ENCODE data around the gene FAM222B.

Gene FAM222B

GRCh38 chr17:28746611-28747050 lies 96.0 kb downstream of the FAM222B start:
- peak; percentile 93 for DNase-seq
- Histone ChIP-seq H3K4me3 (ENCODE audit: low read depth, low read length) (no peak overlapping the region), H3K36me3 (peaks cover 71% of the 10 kb centered on the region)

GRCh38 chr17:28745786-28746411 lies 96.7 kb downstream of the FAM222B start:
- peaks cover 64% of the 10 kb centered on the region for H3K36me3 ChIP-seq

More at GRCh38 chr17:28746611-28747050, 96.0 kb downstream of the FAM222B start:
- Histone ChIP-seq H3K27me3 (ENCODE audit: insufficient read depth, low read depth, severe bottlenecking) (no peaks in the 10 kb centered on the region), H3K9me3 (ENCODE audit: severe bottlenecking) (no peaks in the 10 kb centered on the region), H3K27ac (peak overlapping the region; percentile 93)
- 0 out of 2 replicates have a peak, but pooled peaks have one; percentile 9 for TF ChIP-seq CTCF (IDR thresholded peaks at IDR 0.05; ENCODE audit: low read depth, low read length)

GRCh38 chr17:28744972-28745785 lies 97.4 kb downstream of the FAM222B start:
- peak; percentile 58 for DNase-seq
- no peaks in the 10 kb centered on the region for H3K27me3 ChIP-seq (ENCODE audit: insufficient read depth, low read depth, severe bottlenecking)
- TF ChIP-seq CTCF (IDR thresholded peaks at IDR 0.05; ENCODE audit: low read depth, low read length) = no peak
- peak overlapping the region; percentile 93 for H3K27ac ChIP-seq
- H3K9me3 ChIP-seq (ENCODE audit: severe bottlenecking) = no peaks in the 10 kb centered on the region
- H3K36me3 ChIP-seq = peaks cover 57% of the 10 kb centered on the region
- H3K4me3 ChIP-seq (ENCODE audit: low read depth, low read length) = peak overlapping the region; percentile 87

More at GRCh38 chr17:28745786-28746411, 96.7 kb downstream of the FAM222B start:
- TF ChIP-seq CTCF (IDR thresholded peaks at IDR 0.05; ENCODE audit: low read depth, low read length) = no peak
- Histone ChIP-seq H3K27ac (peak overlapping the region; percentile 93), H3K9me3 (ENCODE audit: severe bottlenecking) (no peaks in the 10 kb centered on the region), H3K4me3 (ENCODE audit: low read depth, low read length) (peak overlapping the region; percentile 87), H3K27me3 (ENCODE audit: insufficient read depth, low read depth, severe bottlenecking) (no peaks in the 10 kb centered on the region)
- no peak for DNase-seq

- peak overlapping the region; percentile 93 for H3K27ac ChIP-seq
- peaks cover 53% of the 10 kb centered on the region for H3K36me3 ChIP-seq
- H3K9me3 ChIP-seq (ENCODE audit: severe bottlenecking) = no peaks in the 10 kb centered on the region
- peak; percentile 50 for DNase-seq
- no peaks in the 10 kb centered on the region for H3K27me3 ChIP-seq (ENCODE audit: insufficient read depth, low read depth, severe bottlenecking)
- no peak for TF ChIP-seq CTCF (IDR thresholded peaks at IDR 0.05; ENCODE audit: low read depth, low read length)
- H3K4me3 ChIP-seq (ENCODE audit: low read depth, low read length) = peak overlapping the region; percentile 87
These were observed 98.3 kb downstream of the FAM222B start for GRCh38 chr17:28744104-28744971.

GRCh38 chr17:28743243-28744103 lies 99.1 kb downstream of the FAM222B start, which contains the start of gene TRAF4:
Gene TRAF4, plus strand, starts transcription at chr17:28744011. Its CDS starts 102 bp downstream, at chr17:28744113.
- H3K9me3 ChIP-seq (ENCODE audit: severe bottlenecking) = no peaks in the 10 kb centered on the region
- peaks cover 48% of the 10 kb centered on the region for H3K36me3 ChIP-seq
- H3K4me3 ChIP-seq (ENCODE audit: low read depth, low read length) = peak within 1 kb of the TSS; percentile 87
- DNase-seq = peak; percentile 81
- no peaks in the 10 kb centered on the region for H3K27me3 ChIP-seq (ENCODE audit: insufficient read depth, low read depth, severe bottlenecking)
- 0 out of 2 replicates have a peak, but pooled peaks have one; percentile 15 for TF ChIP-seq CTCF (IDR thresholded peaks at IDR 0.05; ENCODE audit: low read depth, low read length)
- H3K27ac ChIP-seq = peak within 1 kb of the TSS; percentile 93

Data from WERI-Rb-1 (cell line).